ENCODE measurements around the gene CDC42EP5. TPM values are rescaled to one million over a fixed set of nuclear protein-coding genes. Genes with fewer than 3 reads are reported as not detected.

Gene CDC42EP5
- total RNA-seq, 1 experiment from 2014 or later = 25.1 TPM

- H3K4me1 ChIP-seq (replicated peaks; ENCODE audit: insufficient read depth) = peaks cover 3% of the 10 kb centered on the region
- POLR2A ChIA-PET (ENCODE audit: unreplicated experiment) = no interaction called here
- BruUV-seq (replicated peaks) = no TSS peak
- DNase-seq = no peak
- H2AFZ ChIP-seq = no peak overlapping the region
- intact Hi-C loops (cut with micrococcal nuclease; ENCODE audit: unreplicated experiment) = no loop called here
- peaks cover 64% of the 10 kb centered on the region for H3K27me3 ChIP-seq (ENCODE audit: insufficient read depth, low read depth)
- H3F3A ChIP-seq (ENCODE audit: insufficient read depth, low read depth) = peaks cover 8% of the 10 kb centered on the region; the same call in 1 of the 2 replicates
- no peaks in the 10 kb centered on the region for H3K79me2 ChIP-seq (ENCODE audit: low read depth)
- TF ChIP-seq CTCF (conservative IDR thresholded peaks at IDR 0.05) (no peak), EZH2 (IDR thresholded peaks at IDR 0.05; ENCODE audit: low read depth) (no peak)
- no peak overlapping the region for H3K4me2 ChIP-seq
- H4K20me1 ChIP-seq (ENCODE audit: insufficient read depth) = no peaks in the 10 kb centered on the region
- H3K9me3 ChIP-seq (ENCODE audit: insufficient read depth, low read depth) = no peaks in the 10 kb centered on the region
- H3K27ac ChIP-seq = no peak overlapping the region
- CTCF ChIA-PET = interaction anchor here (0.6 kb wide), 1 partner anchor 391 kb away, joined by 16 read pairs; no protein-coding TSS in a partner anchor
- H3K9me2 ChIP-seq (ENCODE audit: insufficient read depth) = no peaks in the 10 kb centered on the region
- no peaks in the 10 kb centered on the region for H3K36me3 ChIP-seq (ENCODE audit: low read depth)
- H3K4me3 ChIP-seq = no peak overlapping the region
Measured at GRCh38 chr19:54421169-54421516, 52.0 kb downstream of the CDC42EP5 start.

- CTCF ChIA-PET = no interaction called here
- POLR2A ChIA-PET (ENCODE audit: unreplicated experiment) = no interaction called here
- no peak overlapping the region for H3K4me2 ChIP-seq
- H3K36me3 ChIP-seq (ENCODE audit: low read depth) = no peaks in the 10 kb centered on the region
- intact Hi-C loops (cut with micrococcal nuclease; ENCODE audit: unreplicated experiment) = no loop called here
- H2AFZ ChIP-seq = no peak overlapping the region
- H3K9me2 ChIP-seq (ENCODE audit: insufficient read depth) = no peaks in the 10 kb centered on the region
- H3K9me3 ChIP-seq (ENCODE audit: insufficient read depth, low read depth) = no peaks in the 10 kb centered on the region
- no peaks in the 10 kb centered on the region for H4K20me1 ChIP-seq (ENCODE audit: insufficient read depth)
- peaks cover 67% of the 10 kb centered on the region for H3K27me3 ChIP-seq (ENCODE audit: insufficient read depth, low read depth)
- peaks cover 8% of the 10 kb centered on the region; the same call in 1 of the 2 replicates for H3F3A ChIP-seq (ENCODE audit: insufficient read depth, low read depth)
- no TSS peak for BruUV-seq (replicated peaks)
- no peak overlapping the region for H3K4me3 ChIP-seq
- no peaks in the 10 kb centered on the region for H3K79me2 ChIP-seq (ENCODE audit: low read depth)
- TF ChIP-seq CTCF (conservative IDR thresholded peaks at IDR 0.05) = no peak
- no peak for TF ChIP-seq EZH2 (IDR thresholded peaks at IDR 0.05; ENCODE audit: low read depth)
- DNase-seq = no peak
- H3K27ac ChIP-seq = no peak overlapping the region
- H3K4me1 ChIP-seq (replicated peaks; ENCODE audit: insufficient read depth) = no peaks in the 10 kb centered on the region
Measured at GRCh38 chr19:54420383-54421168, 52.5 kb downstream of the CDC42EP5 start.

- ChIA-PET POLR2A (ENCODE audit: unreplicated experiment) (no interaction called here), CTCF (no interaction called here)
- Histone ChIP-seq H3K27ac (no peak overlapping the region), H3K36me3 (ENCODE audit: low read depth) (no peaks in the 10 kb centered on the region), H3F3A (ENCODE audit: insufficient read depth, low read depth) (peaks cover 8% of the 10 kb centered on the region; the same call in 1 of the 2 replicates), H3K9me3 (ENCODE audit: insufficient read depth, low read depth) (no peaks in the 10 kb centered on the region), H3K9me2 (ENCODE audit: insufficient read depth) (no peaks in the 10 kb centered on the region), H3K4me1 (replicated peaks; ENCODE audit: insufficient read depth) (no peaks in the 10 kb centered on the region), H3K79me2 (ENCODE audit: low read depth) (no peaks in the 10 kb centered on the region), H3K27me3 (ENCODE audit: insufficient read depth, low read depth) (peaks cover 67% of the 10 kb centered on the region), H3K4me2 (no peak overlapping the region), H2AFZ (no peak overlapping the region), H3K4me3 (no peak overlapping the region), H4K20me1 (ENCODE audit: insufficient read depth) (no peaks in the 10 kb centered on the region)
- no peak for TF ChIP-seq EZH2 (IDR thresholded peaks at IDR 0.05; ENCODE audit: low read depth)
- no peak for TF ChIP-seq CTCF (conservative IDR thresholded peaks at IDR 0.05)
- DNase-seq = no peak
- intact Hi-C loops (cut with micrococcal nuclease; ENCODE audit: unreplicated experiment) = no loop called here
- BruUV-seq (replicated peaks) = no TSS peak
Measured at GRCh38 chr19:54420068-54420382, 53.1 kb downstream of the CDC42EP5 start.

Measured in PC-9 (cell line).